GM12872 (cell line): ENCODE data around the gene AFAP1L1.

Source experiments
- TF ChIP-seq, protein P1 (sequence below): IDR thresholded peaks from 3 replicates; pipeline ENCODE4 v1.5.1; 2011; ENCODE audit warnings: low read depth, mild to moderate bottlenecking, low read length, moderate library complexity; ENCODE audit not compliant: insufficient read depth

Gene AFAP1L1

DNA sequence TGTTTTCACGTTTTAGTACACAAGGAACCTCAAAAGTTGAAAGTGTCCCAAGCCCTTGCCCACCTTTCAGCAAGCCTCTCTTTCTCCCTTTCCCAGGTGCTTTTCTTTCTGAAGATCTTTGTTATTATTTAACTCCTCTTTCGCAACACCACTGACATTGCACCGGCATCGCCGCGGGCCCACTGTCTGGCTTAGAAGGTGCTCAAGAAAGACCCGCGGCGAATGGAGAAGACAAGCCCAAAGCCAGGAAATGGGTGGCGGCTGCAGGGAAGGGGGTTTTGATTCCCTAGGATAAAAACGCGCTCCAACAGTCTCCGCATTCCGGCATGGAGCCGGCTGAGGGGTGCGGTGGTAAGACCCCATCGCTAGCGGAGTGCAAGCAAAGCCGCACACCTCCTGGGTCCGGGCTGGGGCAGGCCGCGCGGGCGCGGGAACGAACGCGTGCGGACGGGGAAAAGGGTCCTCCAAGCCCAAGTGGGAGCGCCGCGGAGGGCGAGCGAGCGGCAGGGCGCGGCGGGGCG is 404 bp upstream of the AFAP1L1 start:
- TF ChIP-seq, protein P1, sequence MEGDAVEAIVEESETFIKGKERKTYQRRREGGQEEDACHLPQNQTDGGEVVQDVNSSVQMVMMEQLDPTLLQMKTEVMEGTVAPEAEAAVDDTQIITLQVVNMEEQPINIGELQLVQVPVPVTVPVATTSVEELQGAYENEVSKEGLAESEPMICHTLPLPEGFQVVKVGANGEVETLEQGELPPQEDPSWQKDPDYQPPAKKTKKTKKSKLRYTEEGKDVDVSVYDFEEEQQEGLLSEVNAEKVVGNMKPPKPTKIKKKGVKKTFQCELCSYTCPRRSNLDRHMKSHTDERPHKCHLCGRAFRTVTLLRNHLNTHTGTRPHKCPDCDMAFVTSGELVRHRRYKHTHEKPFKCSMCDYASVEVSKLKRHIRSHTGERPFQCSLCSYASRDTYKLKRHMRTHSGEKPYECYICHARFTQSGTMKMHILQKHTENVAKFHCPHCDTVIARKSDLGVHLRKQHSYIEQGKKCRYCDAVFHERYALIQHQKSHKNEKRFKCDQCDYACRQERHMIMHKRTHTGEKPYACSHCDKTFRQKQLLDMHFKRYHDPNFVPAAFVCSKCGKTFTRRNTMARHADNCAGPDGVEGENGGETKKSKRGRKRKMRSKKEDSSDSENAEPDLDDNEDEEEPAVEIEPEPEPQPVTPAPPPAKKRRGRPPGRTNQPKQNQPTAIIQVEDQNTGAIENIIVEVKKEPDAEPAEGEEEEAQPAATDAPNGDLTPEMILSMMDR: no peak

DNA sequence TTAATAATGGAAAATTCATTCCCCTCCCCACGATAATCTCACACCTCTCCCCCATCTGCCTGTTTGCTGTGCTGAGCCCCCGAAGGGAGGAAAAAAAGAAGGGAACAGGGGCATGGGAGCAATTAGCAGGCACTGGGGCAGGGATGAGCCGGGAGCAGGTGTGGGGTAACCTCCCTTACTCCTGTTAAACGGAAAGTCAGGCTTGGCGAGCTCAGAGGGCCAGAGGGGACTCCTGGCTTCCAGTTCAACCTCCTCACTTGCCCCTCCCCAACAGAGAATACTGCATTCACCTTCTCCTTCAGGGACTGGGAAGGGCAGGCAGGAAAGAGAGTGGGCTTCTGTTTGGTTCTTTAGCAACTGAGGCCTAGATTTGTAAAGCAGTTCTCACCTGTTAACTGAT is 1.6 kb downstream of the AFAP1L1 start:
- TF ChIP-seq, protein P1: no peak

DNA sequence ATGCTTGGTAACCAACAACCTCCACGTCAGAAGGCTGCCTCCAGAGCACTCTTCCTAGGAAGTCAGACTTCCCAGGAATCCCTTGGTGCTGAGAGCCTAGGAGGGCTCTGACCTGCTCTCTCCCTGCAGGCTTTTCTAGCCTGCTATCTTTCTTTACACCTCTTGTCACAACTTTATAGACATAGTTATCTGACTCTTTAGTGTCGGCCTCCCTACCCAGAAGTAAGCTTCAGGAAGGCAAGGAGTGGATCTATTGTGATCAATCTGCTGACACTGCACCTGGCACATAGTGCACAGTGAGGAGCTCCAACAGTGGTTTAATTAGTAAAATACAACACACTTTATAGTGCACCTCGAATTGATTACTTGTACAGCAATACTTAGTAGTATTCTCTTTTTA is 2.3 kb downstream of the AFAP1L1 start:
- TF ChIP-seq, protein P1: no peak

DNA sequence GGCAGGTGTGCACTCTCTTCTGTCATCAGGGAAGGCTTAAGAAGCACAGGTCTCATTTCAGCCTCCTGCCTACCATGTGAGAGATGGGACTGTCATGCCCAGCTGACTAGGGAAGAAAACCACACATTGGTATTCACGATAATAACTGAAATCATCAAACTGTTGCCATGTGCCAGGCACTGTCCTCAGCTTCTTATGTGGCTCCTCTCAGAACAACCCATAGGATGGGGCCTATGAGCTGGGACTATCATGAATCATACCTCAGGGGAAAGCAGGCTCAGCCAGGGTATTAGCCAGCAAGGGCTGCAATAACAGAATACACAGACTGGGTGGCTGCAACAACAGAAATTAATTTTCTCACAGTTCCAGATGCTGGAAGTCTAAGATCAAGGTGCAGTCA is 3.3 kb downstream of the AFAP1L1 start:
- TF ChIP-seq, protein P1: no peak

- TF ChIP-seq, protein P1: no peak
These were observed 6.1 kb downstream of the AFAP1L1 start for GRCh38 chr5:149277801-149278200.

DNA sequence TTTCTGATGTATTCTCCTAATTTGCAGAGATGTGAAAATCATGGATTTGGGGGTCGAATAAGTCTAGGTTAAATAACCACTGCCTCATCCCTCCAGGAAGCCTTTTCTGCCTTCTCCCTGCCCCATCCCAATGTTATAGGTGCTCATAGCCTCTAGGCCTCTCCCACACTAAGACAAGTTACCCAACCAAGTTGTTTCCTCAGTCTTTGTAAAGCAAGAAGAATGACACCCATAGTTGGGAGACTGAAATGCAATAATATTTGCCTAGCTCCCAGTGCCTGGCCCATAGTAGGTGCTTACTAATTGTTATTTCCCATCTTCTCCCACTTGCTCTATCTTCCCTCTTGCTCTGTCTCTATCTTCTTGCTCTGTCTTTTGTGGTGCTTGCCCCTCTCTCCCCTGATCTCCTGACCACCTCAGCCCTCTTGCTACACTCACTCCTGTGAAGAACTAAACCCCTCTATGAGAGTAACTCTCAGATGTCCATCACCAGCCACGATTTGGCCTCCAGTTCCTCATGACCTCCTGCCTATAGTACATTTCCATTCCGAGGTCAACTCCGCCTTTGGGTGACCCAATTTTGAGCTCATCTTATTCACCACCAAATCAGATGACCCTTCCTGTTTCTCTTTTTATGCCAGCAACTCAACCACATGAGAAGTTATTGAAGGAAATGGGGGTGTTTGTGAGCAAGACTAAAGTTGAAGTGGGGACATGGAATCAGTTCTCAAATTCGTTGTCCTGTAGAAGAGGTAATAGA is 7.0 kb downstream of the AFAP1L1 start:
- TF ChIP-seq, protein P1: no peak

DNA sequence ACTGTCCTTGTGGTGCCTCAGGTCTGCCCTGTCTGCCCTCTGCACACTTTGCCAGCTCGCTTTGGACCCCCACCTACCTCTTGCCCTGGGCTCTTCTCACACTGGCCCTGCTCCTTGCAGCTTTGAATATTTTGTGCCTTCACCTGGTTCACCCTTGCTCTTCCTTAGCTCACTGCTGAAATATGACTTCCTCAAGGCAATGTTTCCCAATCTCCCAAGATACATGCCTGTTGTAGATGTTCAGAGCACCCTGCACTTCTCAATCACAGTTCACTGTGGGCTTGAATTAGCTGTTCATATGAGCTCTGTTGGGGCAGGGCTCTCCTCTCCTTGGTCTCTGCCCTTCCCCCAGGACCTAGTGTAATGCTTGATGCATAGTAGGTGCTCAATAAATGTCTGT is 8.0 kb downstream of the AFAP1L1 start:
- TF ChIP-seq, protein P1: no peak
